ACC112 (cell line): Measurements from ENCODE around the gene TSPAN11.
"Not testable (repeated sequence)": the region's sequence is repeated elsewhere in the genome, so short reads cannot be mapped to it uniquely, and the experiment has no call there.

Experiments used
- H2AFZ ChIP-seq: fragments of 200-600 bp; sonication (generic); one replicate; pipeline ENCODE4 v1.6.0; 2017; ENCODE audit warnings: antibody characterized with exemption, low read length; ENCODE audit not compliant: unreplicated experiment
- H3K27ac ChIP-seq: fragments of 200-600 bp; sonication (generic); 2 replicates; pipeline ENCODE4 v1.5.1; 2014; ENCODE audit warnings: low read depth, mild to moderate bottlenecking, antibody characterized with exemption, low read length, moderate library complexity
- H3K27me3 ChIP-seq: fragments of 200-600 bp; sonication (generic); 2 replicates; pipeline ENCODE4 v1.6.1; 2014; ENCODE audit warnings: mild to moderate bottlenecking, antibody characterized with exemption, low read length, moderate library complexity, mixed read lengths; ENCODE audit not compliant: insufficient read depth
- H3K36me3 ChIP-seq: fragments of 200-600 bp; sonication (generic); 2 replicates; pipeline ENCODE4 v1.6.1; 2016; ENCODE audit warnings: mild to moderate bottlenecking, antibody characterized with exemption, low read length, moderate library complexity, mixed read lengths; ENCODE audit not compliant: insufficient read depth
- H3K4me1 ChIP-seq: fragments of 200-600 bp; sonication (generic); one replicate; pipeline ENCODE4 v1.6.1; 2016; ENCODE audit warnings: low read length, mixed read lengths; ENCODE audit not compliant: insufficient read depth, unreplicated experiment, control insufficient read depth
- H3K4me3 ChIP-seq: fragments of 200-600 bp; sonication (generic); 2 replicates; pipeline ENCODE4 v1.5.1; 2014; ENCODE audit warnings: mild to moderate bottlenecking, low read depth, low read length
- H3K79me2 ChIP-seq: fragments of 200-600 bp; sonication (generic); one replicate; pipeline ENCODE4 v1.6.0; 2016; ENCODE audit warnings: low read length; ENCODE audit not compliant: control insufficient read depth, unreplicated experiment, insufficient read depth

TSPAN11 gene

DNA sequence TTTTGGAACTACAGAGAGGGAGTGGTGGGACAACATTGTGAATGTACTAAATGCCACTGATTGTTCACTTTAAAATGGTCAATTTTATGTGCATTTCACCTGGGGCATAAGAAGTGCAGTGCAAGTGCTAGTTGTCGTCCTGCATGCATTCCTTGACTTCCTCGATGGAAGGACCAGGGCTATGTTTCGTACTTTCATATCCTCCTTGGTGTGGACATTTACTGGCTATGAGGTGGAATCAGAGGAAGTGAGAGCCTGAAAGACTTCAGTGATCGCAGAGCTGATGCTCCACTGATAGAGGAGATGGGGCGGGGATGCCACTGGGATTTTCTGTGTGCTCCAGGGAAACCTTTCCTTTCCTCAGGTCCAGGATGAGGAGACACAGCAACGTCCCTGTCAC, 93.0 kb downstream of the TSPAN11 start:
- Histone ChIP-seq H3K4me1 (no peaks in the 10 kb centered on the region), H3K27ac (no peak overlapping the region), H2AFZ (no peak overlapping the region), H3K36me3 (no peaks in the 10 kb centered on the region), H3K4me3 (no peak overlapping the region), H3K79me2 (no peaks in the 10 kb centered on the region), H3K27me3 (0 out of 2 replicates have a peak, but pooled peaks cover 4% of the 10 kb centered on the region)

DNA sequence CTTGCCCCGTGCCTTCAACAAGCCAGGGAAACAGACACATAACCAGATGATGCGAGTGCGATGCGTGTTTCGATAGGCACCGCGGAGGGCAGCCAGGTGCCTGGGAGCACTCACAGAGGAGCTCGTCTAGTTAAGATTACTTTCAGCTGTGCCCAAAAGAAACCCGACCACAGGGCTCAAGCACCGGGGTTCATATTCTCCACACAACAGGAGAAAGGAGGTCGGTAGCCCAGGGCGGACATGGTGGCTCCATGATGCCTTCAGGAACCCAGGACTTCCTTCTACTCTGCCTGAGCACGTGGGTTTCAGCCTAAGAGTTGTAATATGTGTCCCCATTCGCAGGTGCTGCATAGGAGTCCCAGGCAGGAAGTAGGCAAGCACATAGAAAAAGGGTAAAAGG, 93.4 kb downstream of the TSPAN11 start:
- Histone ChIP-seq H3K36me3 (no peaks in the 10 kb centered on the region), H3K27ac (no peak overlapping the region), H3K4me1 (no peaks in the 10 kb centered on the region), H3K27me3 (0 out of 2 replicates have a peak, but pooled peaks cover under 1% of the 10 kb centered on the region), H3K79me2 (no peaks in the 10 kb centered on the region), H2AFZ (no peak overlapping the region), H3K4me3 (no peak overlapping the region)

DNA sequence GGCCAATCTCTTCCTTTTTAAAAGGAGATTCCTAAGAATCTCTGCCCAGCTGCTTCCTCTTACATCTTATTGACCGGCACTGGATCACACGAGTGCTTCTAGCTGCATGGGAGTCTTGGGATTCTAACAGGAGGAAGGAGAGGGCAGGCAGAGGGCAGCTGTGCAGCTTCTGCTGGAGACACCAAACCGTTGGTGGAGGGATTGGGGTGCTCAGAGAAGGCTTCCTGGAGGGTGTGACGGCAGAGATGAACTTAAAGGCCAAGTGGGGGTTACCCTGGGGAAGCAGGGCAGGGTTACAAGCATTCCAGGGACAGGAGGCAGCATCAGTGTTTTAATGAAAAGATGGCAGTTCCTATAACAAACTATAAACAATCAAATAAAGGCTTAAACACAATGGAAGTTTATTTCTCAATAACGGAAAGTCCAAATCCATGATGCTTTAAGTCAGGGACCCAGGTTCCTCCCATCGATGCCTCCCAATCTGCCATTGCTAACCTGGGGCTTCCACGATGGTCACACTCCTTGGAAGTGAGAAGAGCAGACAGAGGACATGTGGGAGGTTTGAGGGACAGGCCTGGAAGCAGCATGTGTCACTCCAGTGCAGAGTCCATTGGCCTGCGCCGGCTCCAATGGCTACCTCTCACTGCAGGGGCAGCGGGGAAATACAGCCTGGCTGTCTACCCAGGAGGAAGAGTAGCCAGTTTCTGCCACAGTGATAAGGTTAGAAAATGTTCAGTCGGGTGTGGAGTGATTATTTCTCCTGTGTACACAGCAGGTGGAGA, 94.0 kb downstream of the TSPAN11 start:
- Histone ChIP-seq H3K27ac (no peak overlapping the region), H2AFZ (no peak overlapping the region), H3K79me2 (no peaks in the 10 kb centered on the region), H3K36me3 (no peaks in the 10 kb centered on the region), H3K27me3 (no peaks in the 10 kb centered on the region), H3K4me3 (no peak overlapping the region), H3K4me1 (no peaks in the 10 kb centered on the region)

DNA sequence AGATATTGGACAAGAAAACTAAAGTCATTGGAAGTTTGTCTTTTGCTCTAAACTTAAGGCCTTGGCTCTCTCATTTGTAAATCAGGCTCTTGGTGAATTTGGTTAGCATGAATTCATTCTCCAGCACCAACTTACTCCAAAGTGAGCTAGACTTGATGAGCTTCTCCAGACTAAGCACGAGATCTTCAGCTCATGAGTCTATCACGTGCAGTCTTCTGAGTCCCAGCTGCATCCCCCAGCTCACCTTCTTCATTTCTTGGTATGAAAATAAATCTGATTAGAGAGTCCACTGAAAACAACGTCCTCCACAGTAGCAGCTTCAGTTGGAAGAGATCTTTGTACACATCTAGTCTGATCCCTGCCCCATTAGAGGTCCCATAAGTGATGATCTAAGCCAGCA, 94.6 kb downstream of the TSPAN11 start:
- Histone ChIP-seq H3K79me2 (no peaks in the 10 kb centered on the region), H3K4me1 (no peaks in the 10 kb centered on the region), H3K27me3 (no peaks in the 10 kb centered on the region), H2AFZ (no peak overlapping the region), H3K27ac (no peak overlapping the region), H3K36me3 (no peaks in the 10 kb centered on the region), H3K4me3 (no peak overlapping the region)

DNA sequence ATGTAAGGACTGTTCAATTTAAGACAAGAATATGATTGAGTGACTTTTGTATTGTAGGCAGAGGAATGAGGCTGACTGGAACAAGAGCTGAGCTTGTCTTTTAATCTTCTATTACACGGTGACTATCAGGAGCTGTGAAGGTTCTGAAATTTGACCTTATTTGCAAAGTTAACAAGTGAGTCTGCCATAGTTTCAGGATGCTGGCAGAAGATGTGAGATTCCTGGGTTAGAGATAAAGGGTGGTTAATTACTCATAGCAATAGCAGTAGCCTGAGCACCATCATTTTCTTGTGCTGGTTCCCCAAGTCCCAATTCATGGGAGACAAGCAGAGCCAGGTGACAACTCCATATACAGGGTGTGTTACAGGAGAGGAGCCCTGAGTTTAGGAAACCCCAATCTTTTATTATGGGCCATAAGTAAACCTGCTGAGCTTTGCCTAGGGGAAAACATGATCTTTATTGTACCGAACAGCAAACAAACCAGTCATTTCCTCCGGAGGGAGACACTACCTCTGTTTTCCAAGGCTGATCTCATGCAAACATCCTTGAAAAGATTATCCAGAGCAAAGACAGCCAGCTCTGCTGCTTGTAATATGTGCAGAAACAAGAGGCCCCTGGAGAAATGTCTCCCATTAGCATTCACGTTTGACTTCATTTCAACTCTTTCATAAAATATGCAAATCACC, 95.4 kb downstream of the TSPAN11 start:
- Histone ChIP-seq H3K27me3 (no peaks in the 10 kb centered on the region), H3K36me3 (no peaks in the 10 kb centered on the region), H3K27ac (no peak overlapping the region), H3K4me3 (no peak overlapping the region), H2AFZ (no peak overlapping the region), H3K4me1 (no peaks in the 10 kb centered on the region), H3K79me2 (no peaks in the 10 kb centered on the region)

DNA sequence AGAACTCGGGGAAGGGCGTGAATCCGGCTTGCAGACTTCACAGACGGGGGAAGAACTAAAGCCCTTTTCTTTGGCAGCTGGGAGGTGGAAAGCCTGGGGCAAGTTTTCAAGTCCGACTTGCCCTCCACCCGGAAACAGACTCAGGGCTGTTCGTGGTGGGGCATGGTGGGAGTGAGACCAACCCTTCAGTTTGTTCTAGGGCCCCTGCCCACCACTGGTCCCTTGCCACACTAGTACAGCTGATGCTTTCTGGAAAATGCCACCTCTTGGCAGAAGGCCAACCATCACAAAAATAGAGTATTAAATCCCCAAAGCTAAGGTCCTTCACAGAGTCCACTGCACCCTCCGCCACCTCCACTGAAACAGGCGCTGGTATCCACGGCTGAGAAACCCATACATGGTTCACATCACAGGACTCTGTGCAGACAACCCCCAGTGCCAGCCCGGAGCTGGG, 96.8 kb downstream of the TSPAN11 start:
- Histone ChIP-seq H3K27ac (no peak overlapping the region), H3K27me3 (no peaks in the 10 kb centered on the region), H3K4me1 (no peaks in the 10 kb centered on the region), H3K79me2 (no peaks in the 10 kb centered on the region), H3K4me3 (no peak overlapping the region), H3K36me3 (no peaks in the 10 kb centered on the region), H2AFZ (no peak overlapping the region)

DNA sequence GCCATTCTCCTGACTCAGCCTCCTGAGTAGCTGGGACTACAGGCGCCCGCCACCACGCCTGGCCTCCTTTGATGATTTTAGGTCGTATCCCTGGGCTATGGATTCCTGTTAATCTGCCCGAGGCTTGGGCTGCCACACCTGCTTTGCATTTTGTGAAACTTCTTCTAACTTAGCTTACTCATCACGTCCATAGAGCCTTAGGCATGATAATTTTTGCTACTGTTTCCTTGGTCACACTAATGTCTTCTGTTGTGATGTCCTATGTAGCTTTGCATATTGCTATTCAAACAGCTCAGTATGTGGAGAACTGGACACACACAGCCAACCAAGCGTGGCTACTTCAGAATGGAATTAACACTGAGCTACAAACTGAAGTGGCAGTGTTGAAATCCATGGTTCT, 99.7 kb downstream of the TSPAN11 start:
- Histone ChIP-seq H3K79me2 (no peaks in the 10 kb centered on the region), H3K4me1 (no peaks in the 10 kb centered on the region)

DNA sequence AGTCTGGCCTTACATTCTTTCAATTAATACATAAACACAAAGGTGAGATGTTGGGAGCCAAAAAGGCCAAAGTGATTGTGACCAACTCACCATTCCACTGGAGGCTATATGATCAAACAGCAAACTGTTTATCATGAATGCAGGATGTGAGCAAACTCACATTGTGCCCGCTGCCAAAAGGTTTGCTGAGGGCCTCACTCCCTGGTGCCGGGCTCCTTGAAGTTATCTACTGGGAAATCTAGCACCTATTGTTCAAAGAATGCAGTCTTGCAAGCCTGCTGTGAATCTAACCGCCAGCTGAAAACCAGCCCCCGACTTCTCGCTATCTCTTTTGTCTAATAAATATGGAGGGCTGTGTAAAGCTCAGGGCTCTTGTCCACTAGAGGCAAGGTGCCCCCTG, 100.5 kb downstream of the TSPAN11 start:
- not testable (repeated sequence) for H3K36me3 ChIP-seq, H3K4me3 ChIP-seq, H2AFZ ChIP-seq, H3K27ac ChIP-seq, H3K79me2 ChIP-seq, H3K27me3 ChIP-seq, H3K4me1 ChIP-seq

More for the DNA sequence above, 99.7 kb downstream of the TSPAN11 start:
- no peaks in the 10 kb centered on the region for H3K27me3 ChIP-seq
- H3K36me3 ChIP-seq, result no peaks in the 10 kb centered on the region
- no peak overlapping the region for H3K27ac ChIP-seq
- no peak overlapping the region for H3K4me3 ChIP-seq
- H2AFZ ChIP-seq, result no peak overlapping the region

DNA sequence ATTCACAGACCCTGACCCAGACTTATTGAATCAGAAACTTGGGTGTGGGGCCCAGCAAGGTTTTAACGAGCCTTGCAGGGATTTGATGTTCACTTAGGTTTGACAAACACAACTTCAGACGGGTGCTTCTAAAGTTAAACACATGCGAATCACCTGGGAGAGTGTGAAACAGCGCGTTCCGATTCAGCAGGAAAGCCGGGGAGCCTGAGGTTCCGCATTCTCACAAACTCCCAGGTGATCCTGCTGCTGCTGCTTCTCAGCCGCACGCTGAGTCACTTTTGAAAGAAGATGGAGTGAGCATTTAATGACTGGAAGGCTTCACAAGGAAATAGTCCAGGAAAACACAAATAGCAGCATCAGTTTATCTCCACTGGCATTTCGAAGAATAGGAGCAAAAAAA, 102.9 kb downstream of the TSPAN11 start:
- Histone ChIP-seq H3K27ac (no peak overlapping the region), H2AFZ (no peak overlapping the region), H3K79me2 (no peaks in the 10 kb centered on the region), H3K4me3 (no peak overlapping the region), H3K27me3 (no peaks in the 10 kb centered on the region), H3K36me3 (no peaks in the 10 kb centered on the region), H3K4me1 (peaks cover 5% of the 10 kb centered on the region)

DNA sequence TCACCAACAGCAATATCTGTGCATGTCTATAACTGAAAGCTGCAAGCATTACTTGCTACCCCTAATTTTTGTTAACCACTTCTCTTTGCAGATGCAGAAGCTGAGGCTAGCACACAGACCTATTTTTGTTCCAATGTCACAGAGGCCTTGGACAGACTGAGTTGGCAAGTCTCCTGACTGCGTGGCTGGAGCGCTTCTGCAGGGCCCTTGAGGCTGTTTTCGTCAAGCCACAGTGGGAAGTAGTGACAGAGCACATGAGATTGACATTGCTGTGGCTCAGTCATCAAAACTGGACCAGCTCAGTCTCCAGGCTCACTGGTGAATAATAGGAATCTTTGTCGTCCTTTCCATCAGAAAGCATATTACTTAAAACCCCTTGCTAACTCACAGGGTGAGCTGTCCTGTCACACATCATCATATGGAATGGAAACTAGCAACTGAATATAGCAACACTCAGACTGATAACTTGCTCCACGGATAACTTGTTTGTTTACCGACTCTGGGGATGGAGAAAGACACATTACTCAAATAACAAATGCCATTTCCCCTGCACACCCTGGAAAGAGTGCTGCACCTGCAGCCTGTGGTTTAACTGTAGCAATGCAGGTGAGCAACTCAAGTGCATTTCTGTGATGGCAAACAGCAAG, 103.5 kb downstream of the TSPAN11 start:
- Histone ChIP-seq H3K4me1 (peaks cover 7% of the 10 kb centered on the region), H3K27ac (no peak overlapping the region), H3K36me3 (no peaks in the 10 kb centered on the region), H2AFZ (no peak overlapping the region), H3K79me2 (no peaks in the 10 kb centered on the region), H3K4me3 (no peak overlapping the region), H3K27me3 (no peaks in the 10 kb centered on the region)
